ENCODE data around the gene AASDH.

GRCh38 chr4:56330691-56331090 lies 56.6 kb downstream of the AASDH start:
- TF ChIP-seq CTCF (IDR thresholded peaks at IDR 0.05) (no peak), POLR2AphosphoS5 (IDR thresholded peaks at IDR 0.05) (no peak), POLR2A (IDR thresholded peaks at IDR 0.05) (no peak)

All from stomach (tissue), 4 donors.